CD8-positive, alpha-beta memory T cell (primary cell): Measurements from ENCODE around the gene XPO6. TPM values are rescaled to one million over a fixed set of nuclear protein-coding genes. Genes with fewer than 3 reads are reported as not detected.
A peak's percentile ranks its signal among the peaks of the same experiment; 100 is the strongest.

Source experiments
- CTCF ChIA-PET: fragments of 350-600 bp; sonication (Branson Sonifier 250); formaldehyde crosslinking; loops from one replicate; lab custom pipeline; 2021; ENCODE audit warnings: antibody characterized with exemption; lab: Charles Lee
- POLR2A ChIA-PET: fragments of 350-600 bp; sonication (Branson Sonifier 250); formaldehyde crosslinking; loops from one replicate; lab custom pipeline; 2021; ENCODE audit warnings: antibody characterized with exemption; lab: Charles Lee
- DNase-seq, 5 donors: peaks; one replicate each; pipeline versions ENCODE4 v3.0.0 to v3.0.0-alpha.2; 2020 to 2022; ENCODE audit warnings: mixed read lengths in 1 of 5
- H3K27ac ChIP-seq: one replicate; pipeline ENCODE4 v1.7.0; 2013; ENCODE audit warnings: low read depth, mild to moderate bottlenecking, low read length, moderate library complexity
- H3K27me3 ChIP-seq: 2 replicates; pipeline ENCODE4 v1.7.0; 2013; ENCODE audit warnings: low read length, mild to moderate bottlenecking; ENCODE audit not compliant: insufficient read depth, poor library complexity, severe bottlenecking
- H3K36me3 ChIP-seq: 2 replicates; pipeline ENCODE4 v1.7.0; 2013; ENCODE audit warnings: mild to moderate bottlenecking, low read length, moderate library complexity; ENCODE audit not compliant: insufficient read depth
- H3K4me1 ChIP-seq: 2 replicates; pipeline ENCODE4 v1.7.0; 2013; ENCODE audit warnings: mild to moderate bottlenecking, low read length, moderate library complexity; ENCODE audit not compliant: insufficient read depth
- H3K4me3 ChIP-seq: 2 replicates; pipeline ENCODE4 v1.7.0; 2013; ENCODE audit warnings: mild to moderate bottlenecking, low read length
- H3K9me3 ChIP-seq: 2 replicates; pipeline ENCODE4 v1.7.0; 2013; ENCODE audit warnings: mild to moderate bottlenecking, low read length
- H3K27ac Mint-ChIP-seq, 8 donors: one replicate each; pipeline ENCODE4 v1.8.0; 2020 to 2021; ENCODE audit warnings: mixed read lengths in 8 of 8, mild to moderate bottlenecking in 6 of 8, inconsistent platforms in 3 of 8, moderate library complexity in 3 of 8
- H3K27me3 Mint-ChIP-seq, 2 donors: one replicate each; pipeline ENCODE4 v1.8.0; 2020 to 2021; ENCODE audit warnings: mixed read lengths in 2 of 2, mild to moderate bottlenecking in 1 of 2, moderate library complexity in 1 of 2
- H3K36me3 Mint-ChIP-seq, 3 donors: one replicate each; pipeline ENCODE4 v1.8.0; 2020 to 2021; ENCODE audit warnings: mixed read lengths in 3 of 3, inconsistent platforms in 1 of 3, mild to moderate bottlenecking in 1 of 3
- H3K4me1 Mint-ChIP-seq, 3 donors: one replicate each; pipeline ENCODE4 v1.8.0; 2020 to 2021; ENCODE audit warnings: mixed read lengths in 3 of 3, inconsistent platforms in 1 of 3, mild to moderate bottlenecking in 1 of 3
- H3K4me3 Mint-ChIP-seq, 7 donors: one replicate each; pipeline ENCODE4 v1.8.0; 2020 to 2021; ENCODE audit warnings: mixed read lengths in 7 of 7, mild to moderate bottlenecking in 6 of 7, moderate library complexity in 4 of 7, inconsistent platforms in 2 of 7
- H3K9me3 Mint-ChIP-seq, 5 donors: one replicate each; pipeline ENCODE4 v1.8.0; 2020 to 2022; ENCODE audit warnings: mixed read lengths in 5 of 5, mild to moderate bottlenecking in 3 of 5, moderate library complexity in 2 of 5, inconsistent platforms in 1 of 5
- polyA plus RNA-seq: library from polyadenylated mRNA; unstranded; fragments of 300-500 nt; fragmentation: Illumina TruSeq; gene quantifications from one replicate; pipeline ENCODE4 v1.2.3, GENCODE V29; 2021
- total RNA-seq, 2 experiments: library from RNA; stranded (reverse); gene quantifications; one replicate each; pipeline ENCODE4 v1.2.3, GENCODE V29; 2021

Gene XPO6
- total and polyA plus RNA-seq, 3 experiments from 2014 or later = 96.8 to 234 (median 228) TPM

- no peaks in the 10 kb centered on the region for H3K27me3 ChIP-seq
- H3K4me1 Mint-ChIP-seq = no peaks in the 10 kb centered on the region
- ChIA-PET POLR2A (no interaction called here), CTCF (no interaction called here)
- H3K4me3 ChIP-seq = no peak overlapping the region
- H3K4me3 Mint-ChIP-seq = no peak overlapping the region
- peaks cover 2 to 5% of the 10 kb centered on the region in 2 donors for H3K27me3 Mint-ChIP-seq
- H3K27ac ChIP-seq = no peak overlapping the region
- H3K36me3 Mint-ChIP-seq = peaks cover 0 to 3% (median 0%) of the 10 kb centered on the region in 3 donors
- H3K9me3 Mint-ChIP-seq = no peaks in the 10 kb centered on the region
- DNase-seq = no peak
- H3K9me3 ChIP-seq = no peaks in the 10 kb centered on the region
- H3K4me1 ChIP-seq = no peaks in the 10 kb centered on the region
- no peaks in the 10 kb centered on the region for H3K36me3 ChIP-seq
- no peak overlapping the region for H3K27ac Mint-ChIP-seq
These were observed 137.9 kb downstream of the XPO6 start for GRCh38 chr16:28073836-28074235.

- DNase-seq = no peak
- Mint-ChIP-seq H3K27me3 (peaks cover 2 to 5% of the 10 kb centered on the region in 2 donors), H3K27ac (no peak overlapping the region), H3K4me3 (no peak overlapping the region), H3K9me3 (no peaks in the 10 kb centered on the region), H3K4me1 (no peaks in the 10 kb centered on the region), H3K36me3 (peaks cover 0 to 3% (median 0%) of the 10 kb centered on the region in 3 donors)
- ChIA-PET POLR2A (no interaction called here), CTCF (interaction anchor here (1.4 to 2.0 kb wide), 2 partner anchors 9 to 14 kb away, joined by 3 to 11 read pairs; no protein-coding TSS in a partner anchor)
- H3K4me3 ChIP-seq = no peak overlapping the region
- no peak overlapping the region for H3K27ac ChIP-seq
- no peaks in the 10 kb centered on the region for H3K27me3 ChIP-seq
- no peaks in the 10 kb centered on the region for H3K9me3 ChIP-seq
- no peaks in the 10 kb centered on the region for H3K4me1 ChIP-seq
- no peaks in the 10 kb centered on the region for H3K36me3 ChIP-seq
These were observed 139.7 kb downstream of the XPO6 start for GRCh38 chr16:28072087-28072486.

GRCh38 chr16:28069971-28070794, 141.6 kb downstream of the XPO6 start:
- no peak overlapping the region for H3K27ac ChIP-seq
- Mint-ChIP-seq H3K27ac (peak overlapping the region in 1 of 8 donors; percentile 75), H3K4me1 (no peaks in the 10 kb centered on the region), H3K36me3 (peaks cover 0 to 3% (median 0%) of the 10 kb centered on the region in 3 donors), H3K9me3 (no peaks in the 10 kb centered on the region), H3K27me3 (peaks cover 5 to 16% of the 10 kb centered on the region in 2 donors), H3K4me3 (no peak overlapping the region)
- no peak for DNase-seq
- no peak overlapping the region for H3K4me3 ChIP-seq
- CTCF ChIA-PET = interaction anchor here (0.7 to 1.7 kb wide), 7 partner anchors 10 to 148 kb away, joined by 3 to 9 read pairs (median 3); no protein-coding TSS in a partner anchor
- no peaks in the 10 kb centered on the region for H3K9me3 ChIP-seq
- no peaks in the 10 kb centered on the region for H3K36me3 ChIP-seq
- no peaks in the 10 kb centered on the region for H3K27me3 ChIP-seq
- POLR2A ChIA-PET = no interaction called here
- H3K4me1 ChIP-seq = no peaks in the 10 kb centered on the region

GRCh38 chr16:28068976-28069375, 142.8 kb downstream of the XPO6 start:
- no peaks in the 10 kb centered on the region for H3K4me1 Mint-ChIP-seq
- CTCF ChIA-PET = no interaction called here

GRCh38 chr16:28067604-28068379, 144.0 kb downstream of the XPO6 start:
- Mint-ChIP-seq H3K9me3 (no peaks in the 10 kb centered on the region), H3K27ac (peak overlapping the region in 2 of 8 donors; percentile 40 to 63), H3K4me1 (no peaks in the 10 kb centered on the region), H3K27me3 (peaks cover 5 to 27% of the 10 kb centered on the region in 2 donors), H3K36me3 (peaks cover 0 to 3% (median 0%) of the 10 kb centered on the region in 3 donors), H3K4me3 (no peak overlapping the region)
- Histone ChIP-seq H3K9me3 (no peaks in the 10 kb centered on the region), H3K36me3 (no peaks in the 10 kb centered on the region), H3K27ac (no peak overlapping the region), H3K4me3 (no peak overlapping the region), H3K4me1 (no peaks in the 10 kb centered on the region), H3K27me3 (no peaks in the 10 kb centered on the region)
- DNase-seq = no peak
- POLR2A ChIA-PET = no interaction called here
- CTCF ChIA-PET = no interaction called here

More at GRCh38 chr16:28068976-28069375, 142.8 kb downstream of the XPO6 start:
- peaks cover 5 to 27% of the 10 kb centered on the region in 2 donors for H3K27me3 Mint-ChIP-seq
- Histone ChIP-seq H3K36me3 (no peaks in the 10 kb centered on the region), H3K4me3 (no peak overlapping the region), H3K27me3 (no peaks in the 10 kb centered on the region), H3K9me3 (no peaks in the 10 kb centered on the region), H3K4me1 (no peaks in the 10 kb centered on the region), H3K27ac (no peak overlapping the region)
- peaks cover 0 to 3% (median 0%) of the 10 kb centered on the region in 3 donors for H3K36me3 Mint-ChIP-seq
- no peak for DNase-seq
- no peak overlapping the region for H3K4me3 Mint-ChIP-seq
- H3K9me3 Mint-ChIP-seq = no peaks in the 10 kb centered on the region
- H3K27ac Mint-ChIP-seq = no peak overlapping the region
- POLR2A ChIA-PET = no interaction called here

- H3K4me1 ChIP-seq = no peaks in the 10 kb centered on the region
- no peaks in the 10 kb centered on the region for H3K36me3 ChIP-seq
- no peaks in the 10 kb centered on the region for H3K9me3 ChIP-seq
- DNase-seq = no peak
- H3K27me3 ChIP-seq = peaks cover 10% of the 10 kb centered on the region
- H3K36me3 Mint-ChIP-seq = peaks cover 0 to 1% (median 0%) of the 10 kb centered on the region in 3 donors
- H3K9me3 Mint-ChIP-seq = no peaks in the 10 kb centered on the region
- no peak overlapping the region for H3K27ac ChIP-seq
- peaks cover 0 to 10% (median 0%) of the 10 kb centered on the region in 3 donors for H3K4me1 Mint-ChIP-seq
- H3K4me3 ChIP-seq = no peak overlapping the region
- peak overlapping the region in 3 of 7 donors; percentile 8 to 41 (median 24) for H3K4me3 Mint-ChIP-seq
- peak overlapping the region in 1 of 8 donors; percentile 82 for H3K27ac Mint-ChIP-seq
- POLR2A ChIA-PET = no interaction called here
- CTCF ChIA-PET = no interaction called here
- peaks cover 23 to 42% of the 10 kb centered on the region in 2 donors for H3K27me3 Mint-ChIP-seq
These were observed 147.0 kb downstream of the XPO6 start for GRCh38 chr16:28064706-28065249.

GRCh38 chr16:28064150-28064549, 147.6 kb downstream of the XPO6 start:
- Mint-ChIP-seq H3K9me3 (no peaks in the 10 kb centered on the region), H3K4me3 (no peak overlapping the region), H3K27ac (no peak overlapping the region), H3K36me3 (peaks cover 0 to 1% (median 0%) of the 10 kb centered on the region in 3 donors), H3K27me3 (peaks cover 25 to 48% of the 10 kb centered on the region in 2 donors), H3K4me1 (peaks cover 0 to 10% (median 0%) of the 10 kb centered on the region in 3 donors)
- CTCF ChIA-PET = no interaction called here
- DNase-seq = no peak
- Histone ChIP-seq H3K27ac (no peak overlapping the region), H3K4me3 (no peak overlapping the region), H3K4me1 (no peaks in the 10 kb centered on the region), H3K36me3 (no peaks in the 10 kb centered on the region), H3K9me3 (no peaks in the 10 kb centered on the region), H3K27me3 (peaks cover 10% of the 10 kb centered on the region)
- POLR2A ChIA-PET = no interaction called here
